ENCODE results near the gene COQ8A.

- no peak for TF ChIP-seq CTCF (IDR thresholded peaks at IDR 0.05; ENCODE audit: low read depth, low read length, poor library complexity, severe bottlenecking)
- no peak for TF ChIP-seq EZH2phosphoT487 (IDR thresholded peaks at IDR 0.05; ENCODE audit: borderline replicate concordance, low read length)
These were observed 5.4 kb upstream of the COQ8A start for GRCh38 chr1:226934483-226935237.

Measured in DOHH2 (cell line).